MM.1S (cell line): ENCODE results near the gene GDPGP1.

Experiments used
- EZH2 ChIP-seq: fragments of 300-600 bp; sonication (generic); optimal IDR thresholded peaks from 2 replicates; pipeline ENCODE3; 2017; ENCODE audit warnings: low read depth, mild to moderate bottlenecking, antibody characterized with exemption, low read length, mixed read lengths
- EZH2phosphoT487 ChIP-seq: fragments of 300-600 bp; sonication (generic); IDR thresholded peaks from 2 replicates; pipeline ENCODE4 v1.6.1; 2018; ENCODE audit warnings: antibody characterized with exemption, low read length
- TF ChIP-seq, protein P1 (sequence below): fragments of 300-600 bp; sonication (generic); IDR thresholded peaks from 2 replicates; pipeline ENCODE4 v1.5.1; 2016; ENCODE audit warnings: antibody characterized with exemption, low read length, mixed read lengths

DNA sequence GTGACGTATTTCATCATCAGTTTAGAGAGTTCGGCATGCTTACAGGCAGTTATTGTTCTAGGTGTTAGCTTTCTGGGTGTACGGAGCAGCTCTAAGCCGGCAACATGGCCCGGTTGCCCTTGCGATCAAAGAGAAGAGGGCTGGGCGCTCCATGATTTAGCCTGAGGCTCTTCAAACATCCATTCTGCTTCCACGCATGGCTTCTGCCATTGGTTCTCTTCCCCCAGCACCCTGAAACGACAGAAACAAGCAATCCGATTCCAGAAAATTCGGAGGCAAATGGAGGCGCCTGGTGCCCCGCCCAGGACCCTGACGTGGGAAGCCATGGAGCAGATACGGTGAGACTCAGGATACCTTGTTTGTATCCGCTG lies 32.0 kb downstream of the GDPGP1 start:
- TF ChIP-seq, protein P1, sequence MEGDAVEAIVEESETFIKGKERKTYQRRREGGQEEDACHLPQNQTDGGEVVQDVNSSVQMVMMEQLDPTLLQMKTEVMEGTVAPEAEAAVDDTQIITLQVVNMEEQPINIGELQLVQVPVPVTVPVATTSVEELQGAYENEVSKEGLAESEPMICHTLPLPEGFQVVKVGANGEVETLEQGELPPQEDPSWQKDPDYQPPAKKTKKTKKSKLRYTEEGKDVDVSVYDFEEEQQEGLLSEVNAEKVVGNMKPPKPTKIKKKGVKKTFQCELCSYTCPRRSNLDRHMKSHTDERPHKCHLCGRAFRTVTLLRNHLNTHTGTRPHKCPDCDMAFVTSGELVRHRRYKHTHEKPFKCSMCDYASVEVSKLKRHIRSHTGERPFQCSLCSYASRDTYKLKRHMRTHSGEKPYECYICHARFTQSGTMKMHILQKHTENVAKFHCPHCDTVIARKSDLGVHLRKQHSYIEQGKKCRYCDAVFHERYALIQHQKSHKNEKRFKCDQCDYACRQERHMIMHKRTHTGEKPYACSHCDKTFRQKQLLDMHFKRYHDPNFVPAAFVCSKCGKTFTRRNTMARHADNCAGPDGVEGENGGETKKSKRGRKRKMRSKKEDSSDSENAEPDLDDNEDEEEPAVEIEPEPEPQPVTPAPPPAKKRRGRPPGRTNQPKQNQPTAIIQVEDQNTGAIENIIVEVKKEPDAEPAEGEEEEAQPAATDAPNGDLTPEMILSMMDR: no peak
- TF ChIP-seq EZH2phosphoT487 (no peak), EZH2 (no peak)
